HG02642 (cell line): ENCODE results near the gene ZFP36.

ENCODE experiments used
- ATAC-seq: cut with Tn5 transposase; IDR thresholded peaks from one replicate; pipeline ENCODE4 v1.9.1; 2021; ENCODE audit warnings: mild to moderate bottlenecking; ENCODE audit not compliant: unreplicated experiment, poor library complexity

The ZFP36 gene

GRCh38 chr19:39415111-39416046 is 8.7 kb downstream of the ZFP36 start:
- no peak for ATAC-seq

GRCh38 chr19:39416152-39417120 is 9.8 kb downstream of the ZFP36 start:
- ATAC-seq: no peak

- ATAC-seq: no peak
Observed at GRCh38 chr19:39417463-39418181, 11.0 kb downstream of the ZFP36 start.

- no peak for ATAC-seq
Observed at GRCh38 chr19:39419003-39419402, 12.4 kb downstream of the ZFP36 start.

GRCh38 chr19:39420769-39421168 is 14.1 kb downstream of the ZFP36 start:
- no peak for ATAC-seq

DNA sequence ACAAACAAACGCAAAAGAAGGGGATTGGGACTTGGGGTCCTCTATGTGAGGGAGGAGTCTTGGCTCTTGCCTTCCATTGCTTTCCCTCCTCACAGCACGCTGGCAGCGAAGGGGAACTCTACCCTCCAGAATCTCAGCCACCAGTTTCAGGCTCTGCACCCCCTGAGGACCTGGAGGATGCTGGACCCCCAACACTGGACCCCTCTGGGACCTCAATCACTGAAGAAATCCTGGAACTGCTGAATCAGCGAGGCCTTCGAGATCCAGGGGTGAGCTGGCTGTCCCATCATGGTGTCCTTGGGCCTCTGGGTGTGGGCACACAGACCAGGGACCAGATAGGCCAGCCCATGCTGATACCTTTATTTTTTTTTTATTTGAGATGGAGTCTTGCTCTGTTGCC is 15.4 kb downstream of the ZFP36 start:
- ATAC-seq: no peak

DNA sequence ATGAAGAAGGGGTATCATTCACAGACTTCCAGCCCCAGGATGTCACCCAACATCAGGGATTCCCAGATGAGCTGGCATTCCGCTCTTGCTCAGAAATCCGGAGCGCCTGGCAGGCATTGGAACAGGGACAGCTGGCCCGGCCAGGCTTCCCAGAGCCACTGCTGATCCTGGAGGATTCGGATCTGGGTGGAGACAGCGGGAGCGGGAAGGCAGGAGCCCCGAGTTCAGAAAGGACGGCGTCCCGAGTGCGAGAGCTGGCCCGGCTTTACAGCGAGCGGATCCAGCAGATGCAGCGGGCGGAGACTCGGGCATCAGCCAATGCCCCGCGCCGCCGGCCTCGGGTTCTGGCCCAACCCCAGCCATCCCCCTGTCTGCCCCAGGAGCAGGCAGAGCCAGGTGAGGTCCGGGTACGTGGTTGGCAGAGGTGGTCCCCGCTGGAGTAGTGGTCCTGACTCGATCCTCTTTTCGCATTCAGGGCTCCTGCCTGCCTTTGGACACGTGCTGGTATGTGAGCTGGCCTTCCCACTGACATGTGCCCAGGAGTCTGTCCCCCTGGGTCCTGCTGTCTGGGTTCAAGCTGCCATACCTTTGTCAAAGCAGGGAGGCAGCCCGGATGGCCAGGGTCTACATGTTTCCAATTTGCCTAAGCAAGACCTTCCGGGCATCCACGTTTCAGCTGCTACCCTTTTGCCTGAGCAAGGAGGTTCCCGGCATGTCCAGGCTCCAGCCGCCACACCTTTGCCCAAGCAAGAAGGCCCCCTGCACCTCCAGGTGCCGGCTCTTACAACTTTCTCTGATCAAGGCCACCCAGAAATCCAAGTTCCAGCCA is 16.8 kb downstream of the ZFP36 start:
- ATAC-seq: no peak

- ATAC-seq: no peak
Observed at GRCh38 chr19:39424934-39425333, 18.3 kb downstream of the ZFP36 start.

DNA sequence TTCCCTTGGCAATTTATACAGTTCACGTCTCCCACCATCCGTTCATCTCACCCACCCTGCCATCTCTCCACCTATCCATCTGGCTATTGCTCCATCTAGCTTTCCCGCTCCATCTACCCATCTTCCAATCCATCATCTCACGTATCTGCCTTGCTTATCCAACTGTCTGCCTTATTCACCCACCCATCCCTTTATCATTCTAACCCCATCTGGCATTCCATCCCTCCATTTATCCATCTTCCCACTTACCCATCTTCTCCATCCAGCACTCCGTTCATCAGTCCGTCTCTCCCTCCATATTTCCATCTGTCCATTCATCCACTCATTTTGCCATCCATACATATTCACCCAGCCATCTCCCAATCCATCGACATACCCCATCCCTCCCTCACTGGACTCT is 19.1 kb downstream of the ZFP36 start:
- no peak for ATAC-seq

DNA sequence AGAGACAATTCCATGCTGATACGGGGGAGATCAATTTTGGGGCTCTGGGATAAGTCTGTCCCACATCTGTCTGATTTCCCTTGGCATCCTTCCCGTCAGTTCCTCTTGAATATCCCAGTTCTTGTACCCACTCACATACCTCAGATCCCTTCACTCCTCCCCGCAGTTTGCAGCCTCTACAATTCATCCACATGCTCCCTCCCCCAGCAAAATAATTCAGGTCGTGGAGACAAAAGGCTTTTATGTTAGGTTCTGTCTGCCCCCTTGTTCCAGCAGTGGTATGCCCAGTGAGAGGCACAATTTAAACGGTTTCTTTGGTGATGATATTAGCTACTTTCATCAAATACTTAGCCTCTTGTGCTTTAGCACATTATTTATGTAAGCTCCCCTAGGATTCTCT is 19.5 kb downstream of the ZFP36 start:
- no peak for ATAC-seq

- ATAC-seq: no peak
Observed at GRCh38 chr19:39427707-39428106, 21.1 kb downstream of the ZFP36 start.

DNA sequence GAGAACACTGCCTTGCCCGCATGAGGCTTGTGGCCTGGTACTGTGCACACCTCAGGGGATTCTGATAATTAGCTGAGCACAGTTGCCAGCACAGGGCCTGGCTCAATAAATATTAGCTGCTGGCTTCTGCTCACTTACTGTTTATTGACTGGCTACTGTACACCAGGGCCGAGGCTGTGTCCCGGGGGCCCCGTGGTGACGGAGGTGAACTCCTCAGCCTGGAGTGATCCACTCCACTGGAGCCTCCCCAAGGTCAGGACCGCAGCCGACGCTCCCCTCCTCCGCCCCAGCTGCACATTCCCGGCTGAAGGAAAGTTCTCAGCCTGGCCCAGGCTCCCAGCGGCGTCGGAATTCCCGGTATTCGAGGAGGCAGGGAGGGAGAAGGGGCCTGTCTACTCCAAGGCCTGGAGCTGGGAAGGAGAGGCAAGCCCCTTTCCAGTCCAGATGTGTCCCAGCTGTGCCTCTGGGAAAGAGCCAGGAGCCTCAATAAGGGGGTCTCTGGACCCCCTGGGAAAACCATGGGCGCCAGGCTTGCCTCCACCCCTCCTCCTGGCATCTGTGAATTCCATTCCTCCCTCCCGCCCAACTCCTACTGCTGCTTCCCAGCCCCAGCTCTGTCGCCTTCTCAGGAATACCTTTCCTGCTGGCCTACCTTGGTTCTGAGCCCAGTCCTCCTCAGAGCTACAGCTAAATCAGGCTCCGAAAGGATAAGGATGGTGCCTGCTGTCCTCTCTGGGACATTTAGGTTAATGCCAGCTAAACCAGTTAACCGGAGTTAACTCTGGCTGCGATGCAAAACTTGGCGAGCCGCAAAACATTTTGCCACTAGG is 21.9 kb downstream of the ZFP36 start:
- ATAC-seq: no peak

- ATAC-seq: no peak
Observed at GRCh38 chr19:39430675-39431593, 24.3 kb downstream of the ZFP36 start.

- no peak for ATAC-seq
Observed at GRCh38 chr19:39432677-39433025, 26.0 kb downstream of the ZFP36 start.

DNA sequence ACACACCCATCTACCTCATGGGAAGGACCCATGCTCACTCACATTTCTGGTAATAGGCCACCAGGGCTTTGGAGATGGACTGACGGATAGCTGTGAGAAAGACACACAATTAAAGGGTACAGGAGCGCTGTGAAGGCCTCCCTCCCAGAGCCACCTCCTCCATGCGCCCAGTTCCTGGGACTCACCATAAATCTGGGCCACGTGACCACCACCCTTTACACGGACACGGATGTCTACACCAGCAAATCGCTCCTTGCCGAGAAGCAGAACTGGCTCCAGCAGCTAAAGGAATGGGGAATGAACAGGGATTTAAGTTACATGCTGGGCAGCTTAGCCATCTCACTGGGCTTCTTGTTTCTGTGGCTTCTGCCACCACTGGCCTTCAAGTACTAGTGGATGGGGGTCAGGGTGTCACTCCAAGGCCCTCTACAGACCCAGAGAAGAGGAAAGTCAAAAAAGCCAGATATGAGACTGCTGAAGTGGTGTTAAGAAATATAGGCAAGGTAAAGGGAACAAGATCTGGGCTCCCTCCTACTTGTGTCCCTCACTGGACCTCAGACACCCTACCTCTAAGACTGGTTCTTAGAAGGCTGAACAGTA is 26.9 kb downstream of the ZFP36 start:
- no peak for ATAC-seq

GRCh38 chr19:39434123-39435076 is 27.8 kb downstream of the ZFP36 start:
- no peak for ATAC-seq
